BLaER1 treated with 17β-estradiol and CSF1 and Interleukin-3, amounts not matched to agents 10 nM and 100 nM (cell line): ENCODE measurements around the gene ACOX2.
A peak's percentile ranks its signal among the peaks of the same experiment; 100 is the strongest.
"Not testable (repeated sequence)": the region's sequence is repeated elsewhere in the genome, so short reads cannot be mapped to it uniquely, and the experiment has no call there.

Experiments
- H3K27ac ChIP-seq, 11 experiments: shearing (Covaris generic); formaldehyde crosslinking; 2 replicates each; pipeline ENCODE4 v1.8.1; 2022
- H3K27me3 ChIP-seq, 11 experiments: shearing (Covaris generic); formaldehyde crosslinking; 2 replicates each; pipeline ENCODE4 v1.8.1; 2022
- H3K36me3 ChIP-seq, 11 experiments: shearing (Covaris generic); formaldehyde crosslinking; 2 replicates each; pipeline ENCODE4 v1.8.1; 2022
- H3K4me1 ChIP-seq, 10 experiments: shearing (Covaris generic); formaldehyde crosslinking; 2 replicates each; pipeline ENCODE4 v1.8.1; 2022
- H3K4me2 ChIP-seq, 11 experiments: shearing (Covaris generic); formaldehyde crosslinking; 2 replicates each; pipeline ENCODE4 v1.8.1; 2022
- H3K4me3 ChIP-seq, 10 experiments: shearing (Covaris generic); formaldehyde crosslinking; 2 replicates each; pipeline ENCODE4 v1.8.1; 2022
- H3K9ac ChIP-seq, 11 experiments: shearing (Covaris generic); formaldehyde crosslinking; 2 replicates each; pipeline ENCODE4 v1.8.1; 2022
- H3K9me3 ChIP-seq, 11 experiments: shearing (Covaris generic); formaldehyde crosslinking; replicated peaks in 1 of 11; 2 replicates each; pipeline ENCODE4 v1.8.1; 2022
- H4K20me1 ChIP-seq, 11 experiments: shearing (Covaris generic); formaldehyde crosslinking; 2 replicates each; pipeline ENCODE4 v1.8.1; 2022
- Cebpa-rat ChIP-seq, 11 experiments: shearing (Covaris generic); IDR thresholded peaks; 2 replicates each; pipeline ENCODE4 v1.8.1; 2022

ACOX2 gene

GRCh38 chr3:58530354-58530865 lies 6.6 kb downstream of the ACOX2 start:
- Histone ChIP-seq H3K36me3 (no peaks in the 10 kb centered on the region), H3K9ac (0 out of 22 replicates have a peak overlapping the region, but pooled peaks of 1 of the 11 experiments have one; percentile 2), H3K4me3 (no peak overlapping the region), H3K4me2 (peak overlapping the region in 9 of 11 experiments; percentile 30 to 76 (median 64); a peak in 15 of 22 replicates), H3K9me3 (no peaks in the 10 kb centered on the region), H3K27ac (no peak overlapping the region), H3K27me3 (no peaks in the 10 kb centered on the region), H3K4me1 (peaks cover 27 to 51% (median 36%) of the 10 kb centered on the region in 10 experiments), H4K20me1 (no peaks in the 10 kb centered on the region)
- TF ChIP-seq Cebpa-rat (IDR thresholded peaks at IDR 0.05) = no peak

- peaks cover 27 to 54% (median 36%) of the 10 kb centered on the region in 10 experiments for H3K4me1 ChIP-seq
- no peaks in the 10 kb centered on the region for H3K9me3 ChIP-seq
- TF ChIP-seq Cebpa-rat (IDR thresholded peaks at IDR 0.05) = no peak
- H3K4me2 ChIP-seq = no peak overlapping the region
- no peaks in the 10 kb centered on the region for H3K36me3 ChIP-seq
- H3K27ac ChIP-seq = no peak overlapping the region
- H3K4me3 ChIP-seq = no peak overlapping the region
- no peaks in the 10 kb centered on the region for H3K27me3 ChIP-seq
- 0 out of 22 replicates have a peak overlapping the region, but pooled peaks of 1 of the 11 experiments have one; percentile 2 for H3K9ac ChIP-seq
- no peaks in the 10 kb centered on the region for H4K20me1 ChIP-seq
These were observed 7.3 kb downstream of the ACOX2 start for GRCh38 chr3:58529516-58530353.

- H4K20me1 ChIP-seq = no peaks in the 10 kb centered on the region
- no peaks in the 10 kb centered on the region for H3K27me3 ChIP-seq
- no peak overlapping the region for H3K27ac ChIP-seq
- H3K4me2 ChIP-seq = peak overlapping the region in 3 of 11 experiments; percentile 12 to 33 (median 18); a peak in 3 of 22 replicates
- peaks cover 27 to 54% (median 36%) of the 10 kb centered on the region in 10 experiments for H3K4me1 ChIP-seq
- H3K9me3 ChIP-seq = no peaks in the 10 kb centered on the region
- H3K4me3 ChIP-seq = no peak overlapping the region
- H3K36me3 ChIP-seq = no peaks in the 10 kb centered on the region
- no peak for TF ChIP-seq Cebpa-rat (IDR thresholded peaks at IDR 0.05)
- no peak overlapping the region for H3K9ac ChIP-seq
These were observed 8.4 kb downstream of the ACOX2 start for GRCh38 chr3:58528629-58529028.

GRCh38 chr3:58527440-58527839 lies 9.6 kb downstream of the ACOX2 start:
- H3K27ac ChIP-seq, H3K9me3 ChIP-seq, H3K9ac ChIP-seq, H4K20me1 ChIP-seq, H3K4me3 ChIP-seq, H3K27me3 ChIP-seq, H3K4me2 ChIP-seq, H3K36me3 ChIP-seq: not testable (repeated sequence)
- H3K4me1 ChIP-seq = peaks cover 22 to 50% (median 31%) of the 10 kb centered on the region in 10 experiments

- Histone ChIP-seq H3K27me3 (no peaks in the 10 kb centered on the region), H3K4me1 (peaks cover 13 to 44% (median 24%) of the 10 kb centered on the region in 10 experiments), H3K27ac (peak overlapping the region in 1 of 11 experiments; percentile 27; a peak in 1 of 22 replicates), H3K4me3 (no peak overlapping the region; a peak in 1 of 20 replicates), H3K4me2 (peak overlapping the region in 5 of 11 experiments; percentile 50 to 79 (median 55); a peak in 9 of 22 replicates), H4K20me1 (no peaks in the 10 kb centered on the region), H3K9me3 (no peaks in the 10 kb centered on the region), H3K9ac (no peak overlapping the region), H3K36me3 (no peaks in the 10 kb centered on the region)
- peak in 1 of 11 experiments; percentile 46; a peak in 2 of 22 replicates for TF ChIP-seq Cebpa-rat (IDR thresholded peaks at IDR 0.05)
These were observed 10.5 kb downstream of the ACOX2 start for GRCh38 chr3:58526515-58526957.

- H3K27me3 ChIP-seq = no peaks in the 10 kb centered on the region
- no peak overlapping the region for H3K4me3 ChIP-seq
- H3K4me1 ChIP-seq = peaks cover 0 to 44% (median 14%) of the 10 kb centered on the region in 10 experiments; a peak in 14 of 20 replicates
- H3K9ac ChIP-seq = no peak overlapping the region
- no peaks in the 10 kb centered on the region for H4K20me1 ChIP-seq
- H3K4me2 ChIP-seq = no peak overlapping the region
- no peak overlapping the region for H3K27ac ChIP-seq
- H3K36me3 ChIP-seq = no peaks in the 10 kb centered on the region
- H3K9me3 ChIP-seq = no peaks in the 10 kb centered on the region
- TF ChIP-seq Cebpa-rat (IDR thresholded peaks at IDR 0.05) = no peak
These were observed 12.6 kb downstream of the ACOX2 start for GRCh38 chr3:58524326-58524888.

- no peaks in the 10 kb centered on the region for H3K27me3 ChIP-seq
- H3K9me3 ChIP-seq = no peaks in the 10 kb centered on the region
- no peak for TF ChIP-seq Cebpa-rat (IDR thresholded peaks at IDR 0.05)
- H3K4me1 ChIP-seq = peaks cover 0 to 39% (median 7%) of the 10 kb centered on the region in 10 experiments; a peak in 11 of 20 replicates
- no peak overlapping the region for H3K27ac ChIP-seq
- H3K36me3 ChIP-seq = no peaks in the 10 kb centered on the region
- no peak overlapping the region for H3K9ac ChIP-seq
- H4K20me1 ChIP-seq = no peaks in the 10 kb centered on the region
- H3K4me2 ChIP-seq = no peak overlapping the region
- no peak overlapping the region for H3K4me3 ChIP-seq
These were observed 14.1 kb downstream of the ACOX2 start for GRCh38 chr3:58522759-58523425.

GRCh38 chr3:58521917-58522631 lies 14.9 kb downstream of the ACOX2 start:
- Histone ChIP-seq H3K4me1 (peaks cover 0 to 39% (median 7%) of the 10 kb centered on the region in 10 experiments; a peak in 11 of 20 replicates), H3K27me3 (no peaks in the 10 kb centered on the region), H3K9ac (no peak overlapping the region), H3K4me2 (peak overlapping the region in 1 of 11 experiments; percentile 3; a peak in 1 of 22 replicates), H3K36me3 (no peaks in the 10 kb centered on the region), H3K27ac (no peak overlapping the region), H3K9me3 (no peaks in the 10 kb centered on the region), H4K20me1 (no peaks in the 10 kb centered on the region), H3K4me3 (no peak overlapping the region)
- no peak for TF ChIP-seq Cebpa-rat (IDR thresholded peaks at IDR 0.05)
